Uterus (tissue), 4 donors: ENCODE results near the gene MCTP1. TPM values are rescaled to one million over a fixed set of nuclear protein-coding genes. Genes with fewer than 3 reads are reported as not detected.

ENCODE experiments used
- DNase-seq, 2 donors: peaks; one replicate each; pipeline ENCODE4 v3.0.0-alpha.2; 2019 to 2020
- H3K27ac ChIP-seq, 2 donors: fragments of 200-600 bp; sonication (generic); 1 replicate in 1 of 2; 2 replicates in 1 of 2; pipeline ENCODE4 v1.5.1; 2016 to 2018
- H3K27me3 ChIP-seq, 2 donors: fragments of 200-600 bp; sonication (generic); one replicate each; pipeline ENCODE4 v1.5.1; 2018 to 2019; ENCODE audit warnings: control low read depth in 1 of 2
- H3K36me3 ChIP-seq, 2 donors: fragments of 200-600 bp; sonication (generic); one replicate each; pipeline ENCODE4 v1.5.1; 2019; ENCODE audit warnings: control low read depth in 1 of 2
- H3K4me1 ChIP-seq, 2 donors: fragments of 200-600 bp; sonication (generic); one replicate each; pipeline ENCODE4 v1.5.1; 2018 to 2019; ENCODE audit warnings: control low read depth in 1 of 2
- H3K4me3 ChIP-seq, 2 donors: fragments of 200-600 bp; sonication (generic); 1 replicate in 1 of 2; 2 replicates in 1 of 2; pipeline ENCODE4 v1.5.1; 2018 to 2019; ENCODE audit warnings: mild to moderate bottlenecking in 1 of 2
- H3K9me3 ChIP-seq, 2 donors: fragments of 200-600 bp; sonication (generic); one replicate each; pipeline ENCODE4 v1.5.1; 2019; ENCODE audit warnings: control low read depth in 1 of 2
- CTCF ChIP-seq, 4 experiments: fragments of 200-600 bp in 2 of 4; fragments of 450-650 bp in 2 of 4; sonication (generic) in 2 of 4; IDR thresholded peaks; one replicate each; pipeline ENCODE4 v1.5.1; 2016 to 2019; ENCODE audit warnings: antibody characterized with exemption in 4 of 4, mild to moderate bottlenecking in 2 of 4, moderate library complexity in 1 of 4
- POLR2A ChIP-seq, 2 donors: fragments of 450-650 bp; IDR thresholded peaks; one replicate each; pipeline ENCODE4 v1.6.1; 2016; ENCODE audit warnings: antibody characterized with exemption in 2 of 2, mild to moderate bottlenecking in 1 of 2, moderate library complexity in 1 of 2
- intact Hi-C: fragments of 100-400 bp; cut with DNase I; formaldehyde crosslinking; loops from one replicate; pipeline ENCODE4 v1.15.1; 2023; ENCODE audit warnings: low total_unique reads
- total RNA-seq, 4 donors: library from RNA; depleted of rRNA in 3 of 4; stranded (reverse); fragments of >200 nt in 3 of 4; gene quantifications; one replicate each; pipeline versions ENCODE4 v1.1.0 to v1.2.4, GENCODE V29; 2014 to 2023
- donor health status: DM: yes; HTN: yes; CAD: no.

The MCTP1 gene
- total RNA-seq, 4 donors from 2014 or later = 25.3 to 114 (median 27.6) TPM

DNA sequence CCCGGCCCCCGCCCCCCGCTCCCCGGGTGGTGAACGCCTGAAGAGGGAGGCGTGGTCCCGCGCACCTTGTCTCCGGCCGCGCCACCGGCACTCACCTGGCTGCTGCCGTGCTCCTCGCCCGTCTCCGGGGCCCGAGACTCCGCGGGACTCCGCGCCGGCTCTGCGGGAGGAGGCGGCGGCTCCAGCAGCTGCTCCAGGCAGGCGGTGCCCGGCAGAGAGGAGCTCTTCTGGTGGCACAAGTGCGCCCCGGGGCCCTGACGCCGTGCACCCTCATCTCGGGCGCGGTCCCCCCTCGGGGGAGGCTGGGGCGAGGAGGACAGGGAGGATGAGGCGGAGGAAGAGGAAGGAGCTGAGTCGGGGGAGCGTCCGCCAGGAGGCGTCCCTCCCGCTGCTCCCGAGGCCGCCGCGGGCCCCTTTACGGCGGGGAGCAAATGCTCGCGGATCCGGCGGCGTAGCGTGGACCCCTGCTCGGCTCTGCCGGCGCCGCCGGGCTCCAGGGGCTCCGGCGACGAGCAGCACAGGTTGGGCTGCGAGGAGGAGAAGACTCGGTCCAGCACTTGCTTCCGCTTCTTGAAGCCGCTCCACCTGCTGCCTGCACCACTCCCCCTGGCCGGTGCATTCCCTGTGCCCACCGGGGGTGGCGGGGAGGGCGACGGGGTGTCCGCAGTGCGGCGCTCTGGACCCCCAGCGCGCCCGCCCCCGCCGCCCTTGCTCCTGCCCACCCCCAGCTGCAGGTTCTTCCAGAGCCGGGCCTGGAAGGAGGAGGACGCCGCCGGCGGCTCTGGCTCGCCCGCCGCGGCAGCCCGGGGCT is 928 bp downstream of the MCTP1 start:
- Histone ChIP-seq H3K4me1 (peaks cover 0 to 17% of the 10 kb centered on the region in 2 donors), H3K4me3 (peak overlapping the region; percentile 30 to 34), H3K9me3 (no peaks in the 10 kb centered on the region), H3K27ac (no peak overlapping the region), H3K36me3 (no peaks in the 10 kb centered on the region), H3K27me3 (peaks cover 5 to 37% of the 10 kb centered on the region in 2 donors)
- intact Hi-C loops = no loop called here
- TF ChIP-seq CTCF (IDR thresholded peaks at IDR 0.05) (no peak), POLR2A (IDR thresholded peaks at IDR 0.05) (no peak)
- DNase-seq = no peak

- intact Hi-C loops = no loop called here
- no peaks in the 10 kb centered on the region for H3K9me3 ChIP-seq
- peaks cover 0 to 17% of the 10 kb centered on the region in 2 donors for H3K4me1 ChIP-seq
- H3K4me3 ChIP-seq = no peak overlapping the region
- no peak for TF ChIP-seq CTCF (IDR thresholded peaks at IDR 0.05)
- TF ChIP-seq POLR2A (IDR thresholded peaks at IDR 0.05) = no peak
- peaks cover 5 to 37% of the 10 kb centered on the region in 2 donors for H3K27me3 ChIP-seq
- no peak for DNase-seq
- no peaks in the 10 kb centered on the region for H3K36me3 ChIP-seq
- H3K27ac ChIP-seq = no peak overlapping the region
These were observed 1.8 kb downstream of the MCTP1 start for GRCh38 chr5:95283022-95283615.

DNA sequence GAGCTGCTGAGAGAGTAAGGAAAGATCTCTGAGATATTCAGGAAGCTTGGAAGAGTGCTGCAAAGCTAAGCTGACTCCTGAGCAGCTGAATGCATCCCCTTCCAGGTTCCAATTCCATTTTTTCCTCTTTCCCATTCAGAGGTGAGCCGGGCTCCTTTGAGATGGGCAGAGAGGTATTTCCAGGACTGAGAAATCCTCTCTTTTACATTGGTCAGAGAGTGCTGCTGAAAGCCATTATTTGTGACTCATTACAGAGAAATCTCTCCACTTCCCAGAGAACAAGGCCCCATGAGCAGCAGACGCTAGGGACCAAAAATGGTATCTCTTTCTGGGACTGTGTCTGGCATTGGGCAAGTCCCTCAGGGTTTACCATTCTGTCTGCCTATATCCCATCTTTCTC is 3.7 kb downstream of the MCTP1 start:
- H3K36me3 ChIP-seq = no peaks in the 10 kb centered on the region
- peaks cover 5 to 43% of the 10 kb centered on the region in 2 donors for H3K27me3 ChIP-seq
- H3K9me3 ChIP-seq = no peaks in the 10 kb centered on the region
- TF ChIP-seq CTCF (IDR thresholded peaks at IDR 0.05) (no peak), POLR2A (IDR thresholded peaks at IDR 0.05) (no peak)
- peaks cover 0 to 17% of the 10 kb centered on the region in 2 donors for H3K4me1 ChIP-seq
- no peak overlapping the region for H3K4me3 ChIP-seq
- H3K27ac ChIP-seq = no peak overlapping the region
- intact Hi-C loops = no loop called here
- no peak for DNase-seq

DNA sequence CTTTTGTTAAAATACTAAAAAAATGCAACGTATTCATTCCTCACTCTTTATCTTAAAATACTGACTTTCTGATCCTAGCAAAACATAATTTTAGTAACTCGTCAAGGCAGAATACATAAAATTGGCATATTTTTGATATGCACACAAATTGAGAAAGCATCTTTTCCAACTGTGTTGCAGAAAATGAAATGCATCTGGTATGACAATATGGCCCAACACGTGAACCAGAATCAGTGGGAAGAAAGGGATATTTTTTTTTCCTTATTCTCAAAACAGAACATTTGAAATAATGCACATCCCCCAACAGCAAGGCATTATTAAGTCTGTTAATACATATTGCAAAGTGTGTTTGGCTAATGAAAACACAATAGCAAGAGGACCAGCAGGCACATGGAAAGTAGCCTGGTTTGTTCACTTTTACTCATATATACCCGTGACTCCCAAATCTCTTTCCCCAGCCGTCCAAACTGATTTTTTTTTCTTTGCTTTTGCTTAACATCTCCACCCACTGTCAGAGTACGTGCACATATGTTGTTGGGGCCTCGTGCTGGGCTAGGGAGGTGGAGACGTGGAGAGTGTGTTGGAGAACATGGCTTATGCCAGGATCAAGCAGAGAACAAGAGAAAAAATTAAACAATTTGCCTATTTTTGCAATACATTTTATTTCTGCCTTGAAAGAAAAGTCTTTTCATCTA is 4.3 kb downstream of the MCTP1 start:
- Histone ChIP-seq H3K4me3 (no peak overlapping the region), H3K9me3 (no peaks in the 10 kb centered on the region), H3K27ac (no peak overlapping the region), H3K4me1 (peaks cover 0 to 16% of the 10 kb centered on the region in 2 donors), H3K27me3 (peaks cover 5 to 41% of the 10 kb centered on the region in 2 donors), H3K36me3 (no peaks in the 10 kb centered on the region)
- no peak for TF ChIP-seq CTCF (IDR thresholded peaks at IDR 0.05)
- TF ChIP-seq POLR2A (IDR thresholded peaks at IDR 0.05) = no peak
- no peak for DNase-seq
- intact Hi-C loops = no loop called here

GRCh38 chr5:95274011-95274410 is 10.9 kb downstream of the MCTP1 start:
- no peak overlapping the region for H3K27ac ChIP-seq
- no peaks in the 10 kb centered on the region for H3K9me3 ChIP-seq
- no peak for DNase-seq
- H3K4me1 ChIP-seq = no peaks in the 10 kb centered on the region
- peaks cover 0 to 6% of the 10 kb centered on the region in 2 donors for H3K27me3 ChIP-seq
- no peak overlapping the region for H3K4me3 ChIP-seq
- H3K36me3 ChIP-seq = no peaks in the 10 kb centered on the region
- TF ChIP-seq CTCF (IDR thresholded peaks at IDR 0.05) (no peak), POLR2A (IDR thresholded peaks at IDR 0.05) (no peak)
- intact Hi-C loops = no loop called here
